ENCODE measurements around the gene PML. TPM values are rescaled to one million over a fixed set of nuclear protein-coding genes. Genes with fewer than 3 reads are reported as not detected.

Gene PML
- total and polyA plus RNA-seq, 2 experiments from 2014 or later, result 15.7 to 29.9 TPM

DNA sequence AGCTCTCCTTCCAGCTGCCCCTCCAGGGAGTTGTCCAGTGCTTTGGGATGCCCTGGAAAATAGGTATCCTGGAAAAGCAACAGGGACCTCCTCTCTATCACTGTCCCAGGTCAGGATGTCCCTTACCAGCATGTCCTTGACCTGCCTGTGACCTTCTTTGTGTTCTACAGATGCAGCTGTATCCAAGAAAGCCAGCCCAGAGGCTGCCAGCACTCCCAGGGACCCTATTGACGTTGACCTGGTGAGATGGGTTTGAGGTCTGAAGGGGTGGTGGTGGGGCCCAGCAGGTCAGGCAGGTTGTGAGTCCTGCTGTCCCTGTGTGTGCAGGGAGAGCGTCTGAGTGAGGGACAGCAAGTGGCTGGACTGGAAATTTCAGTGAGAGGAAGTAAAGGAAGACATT is 30.2 kb downstream of the PML start:
- no peak for TF ChIP-seq EZH2 (IDR thresholded peaks at IDR 0.05; ENCODE audit: borderline replicate concordance)
- TF ChIP-seq, protein P1, sequence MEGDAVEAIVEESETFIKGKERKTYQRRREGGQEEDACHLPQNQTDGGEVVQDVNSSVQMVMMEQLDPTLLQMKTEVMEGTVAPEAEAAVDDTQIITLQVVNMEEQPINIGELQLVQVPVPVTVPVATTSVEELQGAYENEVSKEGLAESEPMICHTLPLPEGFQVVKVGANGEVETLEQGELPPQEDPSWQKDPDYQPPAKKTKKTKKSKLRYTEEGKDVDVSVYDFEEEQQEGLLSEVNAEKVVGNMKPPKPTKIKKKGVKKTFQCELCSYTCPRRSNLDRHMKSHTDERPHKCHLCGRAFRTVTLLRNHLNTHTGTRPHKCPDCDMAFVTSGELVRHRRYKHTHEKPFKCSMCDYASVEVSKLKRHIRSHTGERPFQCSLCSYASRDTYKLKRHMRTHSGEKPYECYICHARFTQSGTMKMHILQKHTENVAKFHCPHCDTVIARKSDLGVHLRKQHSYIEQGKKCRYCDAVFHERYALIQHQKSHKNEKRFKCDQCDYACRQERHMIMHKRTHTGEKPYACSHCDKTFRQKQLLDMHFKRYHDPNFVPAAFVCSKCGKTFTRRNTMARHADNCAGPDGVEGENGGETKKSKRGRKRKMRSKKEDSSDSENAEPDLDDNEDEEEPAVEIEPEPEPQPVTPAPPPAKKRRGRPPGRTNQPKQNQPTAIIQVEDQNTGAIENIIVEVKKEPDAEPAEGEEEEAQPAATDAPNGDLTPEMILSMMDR (IDR thresholded peaks at IDR 0.05; ENCODE audit: poor library complexity), result no peak
- TF ChIP-seq EZH2phosphoT487 (IDR thresholded peaks at IDR 0.05; ENCODE audit: low read depth, severe bottlenecking, unreplicated experiment), result no peak
- H3K4me3 ChIP-seq, result no peak overlapping the region
- no peak for DNase-seq (ENCODE audit: low spot score)
- no peak overlapping the region for H3K27ac ChIP-seq
- H3K4me1 ChIP-seq (ENCODE audit: insufficient read depth), result no peaks in the 10 kb centered on the region
- H3K36me3 ChIP-seq (replicated peaks; ENCODE audit: insufficient read depth, low read depth), result no peaks in the 10 kb centered on the region
- no peaks in the 10 kb centered on the region for H3K27me3 ChIP-seq
- no peaks in the 10 kb centered on the region for H4K20me1 ChIP-seq (ENCODE audit: insufficient read depth, poor library complexity, severe bottlenecking)
- 88% methylated on average over 2 of the region's 2 CpGs for WGBS (ENCODE audit: low lambda C conversion rate, missing lambda C conversion rate)
- no peaks in the 10 kb centered on the region for H3K9me2 ChIP-seq (replicated peaks; ENCODE audit: insufficient read depth)
- no peak overlapping the region for H2AFZ ChIP-seq
- no peaks in the 10 kb centered on the region for H3K9me3 ChIP-seq (ENCODE audit: low read depth)
- H3K79me2 ChIP-seq, result peaks cover 6% of the 10 kb centered on the region
- H3K4me2 ChIP-seq, result no peak overlapping the region

DNA sequence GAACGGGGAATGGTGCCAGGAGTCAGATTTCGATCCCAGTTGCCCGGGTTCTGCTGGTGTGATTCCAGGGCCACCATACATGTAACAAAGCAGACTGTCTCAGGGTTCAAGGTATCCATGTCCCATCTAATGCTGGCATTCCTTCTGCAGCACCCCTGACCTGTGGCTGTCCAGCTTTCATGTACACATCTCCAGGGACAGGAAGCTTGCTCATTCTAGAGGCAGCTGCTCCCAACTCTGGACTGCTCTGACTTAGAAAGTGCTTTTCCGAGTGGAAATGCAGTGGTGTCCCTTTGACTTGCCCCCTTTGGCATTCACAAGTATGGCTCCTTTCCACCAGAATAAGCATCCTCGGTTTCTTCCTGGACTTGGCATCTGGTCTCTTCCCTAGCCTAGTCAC is 30.9 kb downstream of the PML start:
- H3K9me3 ChIP-seq (ENCODE audit: low read depth), result no peaks in the 10 kb centered on the region
- H4K20me1 ChIP-seq (ENCODE audit: insufficient read depth, poor library complexity, severe bottlenecking), result no peaks in the 10 kb centered on the region
- no peaks in the 10 kb centered on the region for H3K36me3 ChIP-seq (replicated peaks; ENCODE audit: insufficient read depth, low read depth)
- TF ChIP-seq EZH2phosphoT487 (IDR thresholded peaks at IDR 0.05; ENCODE audit: low read depth, severe bottlenecking, unreplicated experiment) (no peak), EZH2 (IDR thresholded peaks at IDR 0.05; ENCODE audit: borderline replicate concordance) (no peak)
- TF ChIP-seq, protein P1 (IDR thresholded peaks at IDR 0.05; ENCODE audit: poor library complexity), result no peak
- no peaks in the 10 kb centered on the region for H3K4me1 ChIP-seq (ENCODE audit: insufficient read depth)
- no peak for DNase-seq (ENCODE audit: low spot score)
- H3K4me3 ChIP-seq, result no peak overlapping the region
- no peak overlapping the region for H3K4me2 ChIP-seq
- no peaks in the 10 kb centered on the region for H3K27me3 ChIP-seq
- no peaks in the 10 kb centered on the region for H3K9me2 ChIP-seq (replicated peaks; ENCODE audit: insufficient read depth)
- no peak overlapping the region for H3K27ac ChIP-seq
- H3K79me2 ChIP-seq, result peaks cover 2% of the 10 kb centered on the region
- WGBS (ENCODE audit: low lambda C conversion rate, missing lambda C conversion rate), result 93% methylated on average over 5 of the region's 5 CpGs
- no peak overlapping the region for H2AFZ ChIP-seq

DNA sequence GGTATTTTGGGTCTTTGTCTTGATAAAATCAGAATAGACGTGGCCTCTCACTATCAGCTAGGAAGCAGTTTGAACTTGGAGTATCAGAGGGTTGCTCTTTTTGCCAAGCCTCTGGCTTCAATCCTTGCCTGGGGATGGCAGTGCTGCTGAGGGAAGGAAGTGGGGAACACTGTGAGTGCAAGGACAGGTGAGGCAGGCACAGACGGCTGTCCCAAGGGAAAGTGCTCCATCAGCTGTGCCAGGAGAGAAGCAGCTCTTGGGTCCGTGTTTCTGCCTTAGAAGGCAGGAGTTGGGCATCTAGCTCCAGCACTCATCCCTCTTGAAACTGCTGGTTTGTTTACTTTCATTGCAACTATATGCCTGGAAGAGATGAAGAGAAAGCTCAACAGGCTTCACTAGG is 33.2 kb downstream of the PML start:
- Histone ChIP-seq H2AFZ (no peak overlapping the region), H3K9me2 (replicated peaks; ENCODE audit: insufficient read depth) (no peaks in the 10 kb centered on the region), H3K27me3 (no peaks in the 10 kb centered on the region), H3K4me1 (ENCODE audit: insufficient read depth) (no peaks in the 10 kb centered on the region), H3K36me3 (replicated peaks; ENCODE audit: insufficient read depth, low read depth) (no peaks in the 10 kb centered on the region), H4K20me1 (ENCODE audit: insufficient read depth, poor library complexity, severe bottlenecking) (no peaks in the 10 kb centered on the region), H3K9me3 (ENCODE audit: low read depth) (no peaks in the 10 kb centered on the region), H3K4me2 (no peak overlapping the region), H3K4me3 (no peak overlapping the region), H3K79me2 (no peaks in the 10 kb centered on the region), H3K27ac (no peak overlapping the region)
- WGBS (ENCODE audit: low lambda C conversion rate, missing lambda C conversion rate), result 87% methylated on average over 3 of the region's 3 CpGs
- TF ChIP-seq EZH2phosphoT487 (IDR thresholded peaks at IDR 0.05; ENCODE audit: low read depth, severe bottlenecking, unreplicated experiment) (no peak), EZH2 (IDR thresholded peaks at IDR 0.05; ENCODE audit: borderline replicate concordance) (no peak)
- TF ChIP-seq, protein P1 (IDR thresholded peaks at IDR 0.05; ENCODE audit: poor library complexity), result no peak
- no peak for DNase-seq (ENCODE audit: low spot score)

DNA sequence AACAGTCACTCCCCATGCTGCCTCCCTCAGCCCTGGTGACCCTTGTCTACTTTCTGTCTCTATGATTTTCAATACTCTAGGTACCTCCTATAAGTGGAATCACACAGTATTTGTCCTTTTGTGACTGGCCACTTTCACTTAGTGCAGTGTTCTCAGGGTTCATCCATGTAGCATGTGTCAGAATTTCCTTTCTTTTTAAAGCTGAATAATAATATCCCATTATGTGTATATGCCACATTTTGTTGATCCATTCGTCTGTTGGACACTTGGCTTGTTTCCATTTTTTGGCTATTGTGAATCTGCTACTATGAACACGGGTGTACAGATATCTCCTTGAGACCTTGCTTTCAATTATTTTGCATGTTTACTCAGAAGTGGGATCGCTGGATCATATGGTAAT is 34.1 kb downstream of the PML start:
- WGBS (ENCODE audit: low lambda C conversion rate, missing lambda C conversion rate), result 91% methylated on average over 3 of the region's 3 CpGs
- H3K9me2 ChIP-seq (replicated peaks; ENCODE audit: insufficient read depth), result no peaks in the 10 kb centered on the region
- H3K27me3 ChIP-seq, result no peaks in the 10 kb centered on the region
- H2AFZ ChIP-seq, result no peak overlapping the region
- no peaks in the 10 kb centered on the region for H3K36me3 ChIP-seq (replicated peaks; ENCODE audit: insufficient read depth, low read depth)
- TF ChIP-seq, protein P1 (IDR thresholded peaks at IDR 0.05; ENCODE audit: poor library complexity), result no peak
- no peak for TF ChIP-seq EZH2phosphoT487 (IDR thresholded peaks at IDR 0.05; ENCODE audit: low read depth, severe bottlenecking, unreplicated experiment)
- TF ChIP-seq EZH2 (IDR thresholded peaks at IDR 0.05; ENCODE audit: borderline replicate concordance), result no peak
- H3K4me3 ChIP-seq, result no peak overlapping the region
- H4K20me1 ChIP-seq (ENCODE audit: insufficient read depth, poor library complexity, severe bottlenecking), result no peaks in the 10 kb centered on the region
- no peak overlapping the region for H3K4me2 ChIP-seq
- no peaks in the 10 kb centered on the region for H3K79me2 ChIP-seq
- H3K4me1 ChIP-seq (ENCODE audit: insufficient read depth), result no peaks in the 10 kb centered on the region
- H3K27ac ChIP-seq, result no peak overlapping the region
- no peak for DNase-seq (ENCODE audit: low spot score)
- H3K9me3 ChIP-seq (ENCODE audit: low read depth), result no peaks in the 10 kb centered on the region

All from hepatocyte (in vitro differentiated cells).